GM23248 (cell line): Measurements from ENCODE around the gene NR2F1. TPM values are rescaled to one million over a fixed set of nuclear protein-coding genes. Genes with fewer than 3 reads are reported as not detected.

ENCODE experiments used
- DNase-seq: peaks from one replicate; pipeline ENCODE4 v3.0.0-alpha.2; 2015
- H2AFZ ChIP-seq: fragments of 200-600 bp; sonication (generic); 2 replicates; pipeline ENCODE4 v1.6.1; 2016; ENCODE audit warnings: antibody characterized with exemption
- H3F3A ChIP-seq: fragments of 200-600 bp; sonication (generic); 2 replicates; pipeline ENCODE4 v1.6.1; 2016; ENCODE audit warnings: mild to moderate bottlenecking, antibody characterized with exemption, mixed run types; ENCODE audit not compliant: insufficient read depth
- H3K27ac ChIP-seq: fragments of 200-600 bp; sonication (generic); 2 replicates; pipeline ENCODE4 v1.5.1; 2016; ENCODE audit warnings: mild to moderate bottlenecking
- H3K27me3 ChIP-seq: fragments of 200-600 bp; sonication (generic); replicated peaks from 2 replicates; pipeline ENCODE4 v1.6.1; 2016; ENCODE audit warnings: mild to moderate bottlenecking; ENCODE audit not compliant: insufficient read depth
- H3K36me3 ChIP-seq: fragments of 200-600 bp; sonication (generic); 2 replicates; pipeline ENCODE4 v1.6.1; 2016; ENCODE audit warnings: low read depth, mild to moderate bottlenecking
- H3K4me1 ChIP-seq: fragments of 200-600 bp; sonication (generic); 2 replicates; pipeline ENCODE4 v1.6.1; 2016; ENCODE audit warnings: mild to moderate bottlenecking; ENCODE audit not compliant: insufficient read depth
- H3K4me2 ChIP-seq: fragments of 200-600 bp; sonication (generic); one replicate; pipeline ENCODE4 v1.6.1; 2016; ENCODE audit warnings: mild to moderate bottlenecking; ENCODE audit not compliant: unreplicated experiment
- H3K4me3 ChIP-seq: fragments of 200-600 bp; sonication (generic); 2 replicates; pipeline ENCODE4 v1.5.1; 2016; ENCODE audit warnings: mild to moderate bottlenecking
- H3K79me2 ChIP-seq: fragments of 200-600 bp; sonication (generic); 2 replicates; pipeline ENCODE4 v1.6.1; 2016; ENCODE audit warnings: mild to moderate bottlenecking; ENCODE audit not compliant: insufficient read depth
- H3K9ac ChIP-seq: fragments of 200-600 bp; sonication (generic); 2 replicates; pipeline ENCODE4 v1.6.1; 2016; ENCODE audit warnings: mild to moderate bottlenecking
- H3K9me2 ChIP-seq: fragments of 200-600 bp; sonication (generic); 2 replicates; pipeline ENCODE4 v1.6.1; 2016; ENCODE audit warnings: mixed run types, mild to moderate bottlenecking, moderate library complexity; ENCODE audit not compliant: insufficient read depth
- H3K9me3 ChIP-seq: fragments of 200-600 bp; sonication (generic); one replicate; pipeline ENCODE4 v1.6.1; 2017; ENCODE audit warnings: low read depth
- H4K20me1 ChIP-seq: fragments of 200-600 bp; sonication (generic); 2 replicates; pipeline ENCODE4 v1.6.0; 2016; ENCODE audit not compliant: insufficient read depth
- EZH2 ChIP-seq: fragments of 200-600 bp; sonication (generic); IDR thresholded peaks from 2 replicates; pipeline ENCODE4 v1.6.1; 2018; ENCODE audit warnings: antibody characterized with exemption, mild to moderate bottlenecking; ENCODE audit not compliant: insufficient read depth, poor library complexity, severe bottlenecking
- EZH2phosphoT487 ChIP-seq: fragments of 200-600 bp; sonication (generic); IDR thresholded peaks from 2 replicates; pipeline ENCODE4 v1.6.1; 2018; ENCODE audit warnings: antibody characterized with exemption, moderate library complexity, mild to moderate bottlenecking, low read depth; ENCODE audit not compliant: insufficient read depth
- WGBS, 2 experiments: methylation state at CpG; one replicate each; pipeline ENCODE4 v1.1.6; 2015 to 2017; ENCODE audit warnings: low lambda C conversion rate in 2 of 2, low coverage in 1 of 2; ENCODE audit errors: missing lambda C conversion rate in 2 of 2; 5-methylcytosine and 5-hydroxymethylcytosine counted together
- in situ Hi-C: fragments of 300-500 bp; cut with MboI; formaldehyde crosslinking; loops from 2 replicates; pipeline ENCODE4 v1.15.0; 2020
- polyA plus RNA-seq: library from polyadenylated mRNA; unstranded; fragments of >200 nt; fragmentation: Nextera tagmentation; extraction: Ambion mirVana; gene quantifications from 2 replicates; pipeline ENCODE4 v1.2.1, GENCODE V29; 2016
- total RNA-seq: library from RNA; depleted of rRNA; stranded (reverse); fragments of >200 nt; shearing (Covaris generic); gene quantifications from 2 replicates; pipeline ENCODE4 v1.2.3, GENCODE V29; 2014

Gene NR2F1
- total and polyA plus RNA-seq, 2 experiments from 2014 or later, result 5.6 to 14.3 TPM

GRCh38 chr5:93599399-93600120 is 16.5 kb downstream of the NR2F1 start:
- WGBS, 2 experiments, result 56 to 57% methylated on average over 17 of the region's 17 CpGs
- Histone ChIP-seq H3F3A (0 out of 2 replicates have a peak, but pooled peaks cover 6% of the 10 kb centered on the region), H3K9ac (no peak overlapping the region), H3K27me3 (peaks cover 29% of the 10 kb centered on the region), H4K20me1 (no peaks in the 10 kb centered on the region), H3K4me3 (no peak overlapping the region), H3K4me1 (no peaks in the 10 kb centered on the region), H3K4me2 (no peak overlapping the region), H3K9me2 (no peaks in the 10 kb centered on the region), H3K9me3 (no peaks in the 10 kb centered on the region), H2AFZ (no peak overlapping the region), H3K79me2 (no peaks in the 10 kb centered on the region), H3K36me3 (peaks cover 2% of the 10 kb centered on the region; the same call in 1 of the 2 replicates), H3K27ac (no peak overlapping the region)
- no peak for TF ChIP-seq EZH2phosphoT487
- no peak for DNase-seq
- in situ Hi-C loops, result loop anchor here (25.0 kb wide), 1 partner anchor 1287 kb away; no protein-coding TSS in a partner anchor

GRCh38 chr5:93600409-93601070 is 17.5 kb downstream of the NR2F1 start:
- H3K4me2 ChIP-seq, result no peak overlapping the region
- H3K79me2 ChIP-seq, result no peaks in the 10 kb centered on the region
- no peak overlapping the region for H2AFZ ChIP-seq

GRCh38 chr5:93601071-93601801 is 18.2 kb downstream of the NR2F1 start:
- Histone ChIP-seq H3K9ac (no peak overlapping the region), H3K4me1 (no peaks in the 10 kb centered on the region), H3K4me2 (no peak overlapping the region), H3K9me3 (no peaks in the 10 kb centered on the region), H2AFZ (no peak overlapping the region), H3K36me3 (no peaks in the 10 kb centered on the region), H3K79me2 (no peaks in the 10 kb centered on the region), H3F3A (0 out of 2 replicates have a peak, but pooled peaks cover 6% of the 10 kb centered on the region), H3K9me2 (no peaks in the 10 kb centered on the region), H3K4me3 (no peak overlapping the region), H4K20me1 (no peaks in the 10 kb centered on the region), H3K27me3 (peaks cover 45% of the 10 kb centered on the region), H3K27ac (no peak overlapping the region)
- TF ChIP-seq EZH2 (no peak), EZH2phosphoT487 (no peak)
- no peak for DNase-seq
- WGBS, 2 experiments, result 53 to 61% methylated on average over 3 of the region's 3 CpGs
- in situ Hi-C loops, result no loop called here

More at GRCh38 chr5:93600409-93601070, 17.5 kb downstream of the NR2F1 start:
- H3K4me1 ChIP-seq, result no peaks in the 10 kb centered on the region
- no peaks in the 10 kb centered on the region for H3K36me3 ChIP-seq
- 61 to 62% methylated on average over 8 of the region's 8 CpGs for WGBS, 2 experiments
- no peak for DNase-seq
- H3F3A ChIP-seq, result 0 out of 2 replicates have a peak, but pooled peaks cover 6% of the 10 kb centered on the region
- H3K4me3 ChIP-seq, result no peak overlapping the region
- H3K27me3 ChIP-seq, result peaks cover 39% of the 10 kb centered on the region
- TF ChIP-seq EZH2phosphoT487 (no peak), EZH2 (no peak)
- H3K9ac ChIP-seq, result no peak overlapping the region
- H3K9me2 ChIP-seq, result no peaks in the 10 kb centered on the region
- no peaks in the 10 kb centered on the region for H4K20me1 ChIP-seq
- no peaks in the 10 kb centered on the region for H3K9me3 ChIP-seq
- in situ Hi-C loops, result no loop called here
- no peak overlapping the region for H3K27ac ChIP-seq

- Histone ChIP-seq H3K4me1 (no peaks in the 10 kb centered on the region; the same call in 1 of the 2 replicates), H3K79me2 (no peaks in the 10 kb centered on the region), H2AFZ (no peak overlapping the region), H3K9ac (no peak overlapping the region), H3K9me2 (no peaks in the 10 kb centered on the region), H3K4me3 (no peak overlapping the region), H3K27ac (no peak overlapping the region), H4K20me1 (no peaks in the 10 kb centered on the region), H3K36me3 (no peaks in the 10 kb centered on the region), H3K4me2 (no peak overlapping the region), H3K9me3 (no peaks in the 10 kb centered on the region), H3K27me3 (peaks cover 50% of the 10 kb centered on the region), H3F3A (peaks cover 10% of the 10 kb centered on the region; the same call in 1 of the 2 replicates)
- 26 to 29% methylated on average over 9 of the region's 9 CpGs for WGBS, 2 experiments
- TF ChIP-seq EZH2phosphoT487 (no peak), EZH2 (no peak)
- in situ Hi-C loops, result no loop called here
- DNase-seq, result no peak
Observed at GRCh38 chr5:93601802-93602155, 18.8 kb downstream of the NR2F1 start.
